Thyroid gland (tissue), 4 donors: ENCODE data around the gene MKNK2. TPM values are rescaled to one million over a fixed set of nuclear protein-coding genes. Genes with fewer than 3 reads are reported as not detected.

Experiments used
- DNase-seq, 2 donors: peaks; one replicate each; pipeline ENCODE4 v3.0.0-alpha.2; 2019
- H3K27ac ChIP-seq, 3 donors: fragments of 200-600 bp; sonication (generic); 1 replicate in 2 of 3; 2 replicates in 1 of 3; pipeline ENCODE4 v1.5.1; 2016 to 2019; ENCODE audit warnings: mild to moderate bottlenecking in 1 of 3, moderate library complexity in 1 of 3
- H3K27me3 ChIP-seq: fragments of 200-600 bp; sonication (generic); one replicate; pipeline ENCODE4 v1.5.1; 2019
- H3K36me3 ChIP-seq, 2 donors: fragments of 200-600 bp; sonication (generic); one replicate each; pipeline ENCODE4 v1.5.1; 2016 to 2019
- H3K4me1 ChIP-seq, 2 donors: fragments of 200-600 bp; sonication (generic); one replicate each; pipeline ENCODE4 v1.5.1; 2017 to 2019
- H3K4me3 ChIP-seq, 3 donors: fragments of 200-600 bp; sonication (generic); replicated peaks in 1 of 3; 1 replicate in 2 of 3; 2 replicates in 1 of 3; pipeline ENCODE4 v1.5.1; 2016; ENCODE audit warnings: mild to moderate bottlenecking in 1 of 3
- H3K9me3 ChIP-seq: fragments of 200-600 bp; sonication (generic); one replicate; pipeline ENCODE4 v1.5.1; 2017
- CTCF ChIP-seq, 6 experiments: fragments of 200-600 bp in 3 of 6; fragments of 450-650 bp in 3 of 6; sonication (generic) in 3 of 6; IDR thresholded peaks; one replicate each; pipeline ENCODE4 v1.5.1; 2016 to 2019; ENCODE audit warnings: antibody characterized with exemption in 6 of 6, mild to moderate bottlenecking in 2 of 6, inconsistent platforms in 1 of 6, moderate library complexity in 1 of 6
- POLR2A ChIP-seq, 2 donors: fragments of 450-650 bp; IDR thresholded peaks; one replicate each; pipeline ENCODE4 v1.6.1; 2017; ENCODE audit warnings: antibody characterized with exemption in 2 of 2, mild to moderate bottlenecking in 2 of 2, moderate library complexity in 1 of 2
- WGBS, 2 donors: methylation state at CpG; one replicate each; pipeline ENCODE4 v1.1.5; 2017; 5-methylcytosine and 5-hydroxymethylcytosine counted together
- intact Hi-C: fragments of 100-400 bp; cut with DNase I; formaldehyde crosslinking; loops from one replicate; pipeline ENCODE4 v1.15.1; 2023
- total RNA-seq, 4 donors: library from RNA; depleted of rRNA; stranded (reverse); fragments of >200 nt; gene quantifications; one replicate each; pipeline ENCODE4 v1.2.3, GENCODE V29; 2016

The MKNK2 gene
- total RNA-seq, 4 donors from 2014 or later, result 106 to 161 (median 123) TPM

GRCh38 chr19:2060884-2061494, 9.9 kb upstream of the MKNK2 start:
- DNase-seq, result peak; percentile 54 to 56
- Histone ChIP-seq H3K4me1 (peaks cover 37 to 55% of the 10 kb centered on the region in 2 donors), H3K36me3 (no peaks in the 10 kb centered on the region), H3K9me3 (no peaks in the 10 kb centered on the region), H3K4me3 (peak overlapping the region; percentile 29 to 81 (median 73)), H3K27ac (peak overlapping the region; percentile 96 to 100 (median 100)), H3K27me3 (no peaks in the 10 kb centered on the region)
- intact Hi-C loops, result no loop called here
- 0% methylated on average over 6 of the region's 55 CpGs; no CpG with 5 or more reads in 1 of the 2 donors for WGBS, 2 donors
- TF ChIP-seq POLR2A (IDR thresholded peaks at IDR 0.05) (peak; percentile 88 to 99), CTCF (IDR thresholded peaks at IDR 0.05) (no peak)

GRCh38 chr19:2059422-2060201, 8.6 kb upstream of the MKNK2 start:
- no peaks in the 10 kb centered on the region for H3K27me3 ChIP-seq
- peak; percentile 98 for DNase-seq
- no peaks in the 10 kb centered on the region for H3K36me3 ChIP-seq
- no peaks in the 10 kb centered on the region for H3K9me3 ChIP-seq
- H3K4me3 ChIP-seq, result no peak overlapping the region
- peaks cover 44 to 68% of the 10 kb centered on the region in 2 donors for H3K4me1 ChIP-seq
- intact Hi-C loops, result no loop called here
- peak overlapping the region; percentile 96 to 100 (median 100) for H3K27ac ChIP-seq
- 24 to 40% methylated on average over 13 to 17 of the region's 24 CpGs for WGBS, 2 donors
- TF ChIP-seq CTCF (IDR thresholded peaks at IDR 0.05) (no peak), POLR2A (IDR thresholded peaks at IDR 0.05) (peak; percentile 27 to 81)

- H3K4me3 ChIP-seq, result no peak overlapping the region
- H3K4me1 ChIP-seq, result peaks cover 46 to 76% of the 10 kb centered on the region in 2 donors
- TF ChIP-seq POLR2A (IDR thresholded peaks at IDR 0.05) (no peak), CTCF (IDR thresholded peaks at IDR 0.05) (no peak)
- H3K9me3 ChIP-seq, result no peaks in the 10 kb centered on the region
- DNase-seq, result no peak
- intact Hi-C loops, result no loop called here
- 82 to 90% methylated on average over 26 of the region's 27 CpGs for WGBS, 2 donors
- no peaks in the 10 kb centered on the region for H3K36me3 ChIP-seq
- H3K27ac ChIP-seq, result peak overlapping the region; percentile 96 to 100 (median 100)
- H3K27me3 ChIP-seq, result no peaks in the 10 kb centered on the region
These were observed 7.8 kb upstream of the MKNK2 start for GRCh38 chr19:2058570-2059421.

- Histone ChIP-seq H3K27me3 (no peaks in the 10 kb centered on the region), H3K4me3 (no peak overlapping the region), H3K27ac (peak overlapping the region; percentile 88 to 100 (median 96)), H3K36me3 (no peaks in the 10 kb centered on the region), H3K4me1 (peaks cover 46 to 79% of the 10 kb centered on the region in 2 donors), H3K9me3 (no peaks in the 10 kb centered on the region)
- WGBS, 2 donors, result 82 to 88% methylated on average over 13 of the region's 23 CpGs
- TF ChIP-seq POLR2A (IDR thresholded peaks at IDR 0.05) (no peak), CTCF (IDR thresholded peaks at IDR 0.05) (no peak)
- DNase-seq, result no peak
- intact Hi-C loops, result no loop called here
These were observed 6.7 kb upstream of the MKNK2 start for GRCh38 chr19:2057484-2058469.
